NCI-H524 (cell line): ENCODE measurements around the gene EFCAB6.

Experiments
- DNase-seq, 2 experiments: peaks; one replicate each; lab custom pipeline; 2025; lab: John Stamatoyannopoulos, UW

EFCAB6 gene

DNA sequence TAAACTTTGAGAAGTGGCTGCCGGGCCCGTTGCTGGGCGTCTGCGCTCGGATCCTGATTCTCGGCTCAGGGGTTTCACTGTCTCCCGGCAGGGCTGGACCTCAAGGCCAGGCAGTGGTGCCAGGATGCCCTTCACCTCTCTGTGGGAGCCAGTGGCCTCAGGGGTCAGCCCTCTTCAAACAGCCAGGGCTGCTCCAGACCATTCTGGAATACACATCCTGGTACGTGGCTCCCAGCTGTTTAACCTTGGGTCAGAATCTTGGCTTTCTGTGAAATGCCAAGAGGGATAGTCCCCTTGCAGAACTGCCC lies 329.8 kb downstream of the EFCAB6 start:
- DNase-seq = no peak

DNA sequence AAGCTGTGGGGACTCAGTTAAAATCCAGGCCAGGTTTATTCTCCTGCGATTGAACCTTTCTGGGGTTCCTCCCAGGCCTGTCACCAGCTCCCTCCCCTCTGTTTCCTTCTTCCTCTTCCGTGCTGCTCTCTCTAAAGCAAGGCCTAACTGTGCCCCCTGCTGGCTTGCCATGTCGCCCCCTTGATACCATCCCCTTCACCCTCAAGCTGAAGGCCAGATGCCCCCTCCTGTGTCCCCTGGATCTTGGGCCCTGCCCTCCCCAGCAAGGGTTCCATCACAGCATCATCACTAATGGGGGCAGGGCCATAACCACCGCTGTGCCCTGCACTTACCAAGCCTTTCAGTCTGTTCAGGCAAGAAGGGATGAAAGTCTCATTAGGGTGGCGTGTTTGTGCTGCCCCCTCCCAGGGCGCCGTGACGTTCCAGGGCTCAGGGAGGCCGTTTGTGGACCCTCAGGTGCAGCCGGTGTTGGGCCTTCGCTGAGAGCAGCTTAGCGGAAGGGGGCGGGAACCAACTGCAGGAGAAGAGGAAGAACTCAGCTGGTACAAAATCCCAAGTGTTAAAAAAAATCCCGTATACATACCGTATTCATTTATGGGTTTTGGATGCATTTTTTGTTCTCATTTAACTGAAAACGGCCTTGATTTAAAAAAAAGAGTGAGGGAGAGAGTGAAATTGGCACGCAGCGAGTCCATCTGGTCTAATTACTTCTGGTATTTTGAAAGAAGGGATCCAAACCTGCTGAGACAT lies 330.4 kb downstream of the EFCAB6 start:
- peak; percentile 38 to 62 for DNase-seq

DNA sequence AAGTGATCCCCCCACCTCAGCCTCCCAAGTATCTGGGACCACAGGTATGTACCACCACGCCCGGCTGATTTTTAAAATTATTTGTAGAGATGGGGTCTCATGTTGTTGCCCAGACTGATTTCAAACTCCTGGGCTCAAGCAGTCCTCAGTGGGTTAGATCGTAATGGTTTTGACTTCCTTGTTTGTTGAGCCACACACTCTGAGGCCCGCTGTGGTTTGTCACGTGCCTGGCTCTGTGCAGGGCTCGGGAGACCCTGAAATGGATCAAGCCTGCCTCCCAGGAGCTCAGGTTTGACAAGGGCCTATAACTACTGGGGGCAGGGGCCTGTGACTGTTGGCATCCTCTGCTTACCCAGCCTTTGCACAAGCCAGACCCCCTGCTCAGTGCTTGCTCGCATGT lies 332.1 kb downstream of the EFCAB6 start:
- DNase-seq = no peak

DNA sequence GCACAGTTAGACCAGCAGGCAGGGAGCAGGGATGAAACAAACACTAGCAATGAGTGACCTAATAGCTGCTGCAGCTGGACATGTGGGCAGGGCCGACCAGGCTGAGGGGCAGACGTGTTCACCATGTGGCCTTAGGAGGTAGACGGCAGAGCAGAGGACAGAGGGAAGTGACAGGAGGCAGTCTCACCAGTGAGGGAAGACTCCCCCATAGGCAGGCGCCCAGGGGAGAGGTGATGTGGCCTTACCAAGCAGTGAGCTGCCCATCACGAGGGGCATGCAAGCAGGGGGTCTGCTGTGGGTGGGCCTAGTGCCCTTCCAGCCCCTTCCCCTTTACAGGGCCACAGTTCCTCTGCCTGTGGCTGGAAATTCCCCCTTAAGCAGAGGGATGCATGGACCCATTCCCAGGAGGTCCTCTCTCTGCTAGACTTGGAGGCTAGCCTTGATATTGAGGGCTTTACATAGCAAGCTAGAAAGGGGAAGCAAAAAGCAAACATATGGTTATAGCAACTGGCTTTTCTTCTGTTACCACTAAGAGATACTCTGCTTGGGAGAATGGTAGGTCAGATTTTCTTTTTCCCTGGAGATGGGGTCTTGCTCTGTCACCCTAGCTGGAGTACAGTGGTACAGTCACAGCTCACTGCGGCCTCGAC lies 332.7 kb downstream of the EFCAB6 start:
- DNase-seq = no peak
